ENCODE results near the gene PLPP2.

Gene PLPP2

DNA sequence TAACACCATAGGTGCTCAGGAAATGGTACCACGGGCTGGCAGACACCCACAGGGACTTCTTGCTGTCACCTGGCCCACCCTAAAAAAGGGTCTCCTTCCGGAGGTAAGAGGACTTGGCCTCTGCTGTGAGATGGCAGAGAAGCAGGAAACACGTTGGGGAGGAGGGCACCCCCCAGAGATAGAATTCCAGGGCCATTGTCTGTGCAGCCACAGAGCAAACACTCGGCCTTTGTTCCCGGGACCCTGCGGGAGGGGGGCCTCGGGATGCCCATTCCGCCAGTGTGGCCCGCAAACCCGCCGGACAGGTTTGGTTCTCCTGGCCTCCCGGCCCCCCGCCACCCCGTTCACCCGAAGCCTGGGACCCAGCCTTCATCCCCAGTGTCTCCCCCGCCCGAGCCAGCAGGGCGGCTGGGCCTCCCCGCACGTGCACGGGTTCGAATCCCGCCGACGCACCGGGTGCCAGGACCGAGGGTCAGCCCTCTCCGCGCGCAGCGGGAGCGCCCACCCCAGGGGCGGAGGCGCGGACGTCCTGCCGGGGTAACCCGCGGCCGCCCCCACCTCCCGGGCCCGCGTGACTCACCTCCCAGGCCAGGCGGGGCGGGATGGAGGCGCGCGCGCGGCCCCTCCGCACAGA lies 714 bp downstream of the PLPP2 start:
- no peak for TF ChIP-seq ZNF518A (tag by site-specific recombination; conservative IDR thresholded peaks at IDR 0.05; ENCODE audit: low read depth)
- no peak for TF ChIP-seq ZNF501 (tag by site-specific recombination; IDR thresholded peaks at IDR 0.05)
- no peak for TF ChIP-seq ZNF510 (tag by site-specific recombination; IDR thresholded peaks at IDR 0.05; ENCODE audit: insufficient replicate concordance)
- ChIA-PET CTCF (no interaction called here), POLR2A (no interaction called here)
- Histone ChIP-seq H3K9me3 (ENCODE audit: control insufficient read depth, insufficient read depth, low read depth, low read length) (no peaks in the 10 kb centered on the region), H3K4me3 (ENCODE audit: low read depth, low read length) (no peak overlapping the region; the same call in 1 of the 2 replicates), H3K4me1 (ENCODE audit: control insufficient read depth, insufficient read depth, low read length) (no peaks in the 10 kb centered on the region; the same call in 1 of the 2 replicates), H3K36me3 (ENCODE audit: control insufficient read depth in 2 of 2, insufficient read depth in 1 of 2, low read length in 2 of 2) (no peaks in the 10 kb centered on the region), H3K27ac (ENCODE audit: extremely low read depth, low read depth, low read length) (peak overlapping the region; percentile 16; the same call in 1 of the 2 replicates)

GRCh38 chr19:289651-290371 lies 1.4 kb downstream of the PLPP2 start:
- H3K4me1 ChIP-seq (ENCODE audit: control insufficient read depth, insufficient read depth, low read length): no peaks in the 10 kb centered on the region; the same call in 1 of the 2 replicates
- no peaks in the 10 kb centered on the region; a peak in 1 of 3 replicates for H3K36me3 ChIP-seq (ENCODE audit: control insufficient read depth in 2 of 2, insufficient read depth in 1 of 2, low read length in 2 of 2)
- H3K27ac ChIP-seq (ENCODE audit: extremely low read depth, low read depth, low read length): no peak overlapping the region
- CTCF ChIA-PET: no interaction called here
- H3K4me3 ChIP-seq (ENCODE audit: low read depth, low read length): no peak overlapping the region
- POLR2A ChIA-PET: no interaction called here
- no peaks in the 10 kb centered on the region for H3K9me3 ChIP-seq (ENCODE audit: control insufficient read depth, insufficient read depth, low read depth, low read length)
- peak; percentile 56; the same call in 1 of the 2 replicates for TF ChIP-seq ZNF341 (tag by site-specific recombination; IDR thresholded peaks at IDR 0.05; ENCODE audit: low read depth)
- peak; percentile 51; the same call in 1 of the 2 replicates for TF ChIP-seq KLF1 (tag by site-specific recombination; IDR thresholded peaks at IDR 0.05)
- no peak for TF ChIP-seq ZNF157 (tag by site-specific recombination; IDR thresholded peaks at IDR 0.05)
- TF ChIP-seq GLIS1 (tag by site-specific recombination; IDR thresholded peaks at IDR 0.05): peak; percentile 58

DNA sequence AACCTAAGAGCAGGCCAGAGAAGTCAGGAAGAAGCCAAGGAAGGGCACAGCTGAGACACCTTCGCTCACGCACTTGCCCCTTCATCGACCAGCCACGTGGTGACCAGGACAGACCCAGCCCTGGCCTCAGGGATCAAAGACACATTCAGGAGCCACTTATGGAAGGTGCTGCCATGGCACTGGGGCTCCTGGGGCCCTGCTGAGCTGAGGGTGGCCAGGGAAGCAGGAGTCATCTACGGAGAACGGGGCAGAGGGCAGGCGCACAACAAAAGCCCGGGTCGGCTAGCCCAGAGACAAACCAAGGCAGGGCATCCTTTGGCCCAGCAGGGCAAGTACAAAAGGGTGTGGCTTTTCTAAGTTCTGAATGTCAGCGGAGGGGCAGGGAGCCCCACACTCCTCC lies 2.3 kb downstream of the PLPP2 start:
- POLR2A ChIA-PET: no interaction called here
- Histone ChIP-seq H3K4me1 (ENCODE audit: control insufficient read depth, insufficient read depth, low read length) (no peaks in the 10 kb centered on the region; the same call in 1 of the 2 replicates), H3K4me3 (ENCODE audit: low read depth, low read length) (no peak overlapping the region), H3K9me3 (ENCODE audit: control insufficient read depth, insufficient read depth, low read depth, low read length) (no peaks in the 10 kb centered on the region), H3K27ac (ENCODE audit: extremely low read depth, low read depth, low read length) (no peak overlapping the region), H3K36me3 (ENCODE audit: control insufficient read depth in 2 of 2, insufficient read depth in 1 of 2, low read length in 2 of 2) (no peaks in the 10 kb centered on the region; a peak in 1 of 3 replicates)
- CTCF ChIA-PET: interaction anchor here (0.9 kb wide), 1 partner anchor 25 kb away, joined by 3 read pairs; no protein-coding TSS in a partner anchor
- no peak for TF ChIP-seq ZNF426 (tag by site-specific recombination; IDR thresholded peaks at IDR 0.05)
- no peak for TF ChIP-seq KLF7 (tag by site-specific recombination; IDR thresholded peaks at IDR 0.05; ENCODE audit: borderline replicate concordance)
- TF ChIP-seq ZNF248 (tag by site-specific recombination; IDR thresholded peaks at IDR 0.05): no peak
- TF ChIP-seq SCRT1 (tag by site-specific recombination; IDR thresholded peaks at IDR 0.05; ENCODE audit: borderline replicate concordance): no peak
- no peak for TF ChIP-seq PRDM10 (tag by site-specific recombination; IDR thresholded peaks at IDR 0.05)
- no peak for TF ChIP-seq ZNF629 (tag by site-specific recombination; IDR thresholded peaks at IDR 0.05)
- TF ChIP-seq ELK4 (IDR thresholded peaks at IDR 0.05; ENCODE audit: borderline replicate concordance, low read depth, low read length): no peak
- TF ChIP-seq EGR2 (tag by site-specific recombination; IDR thresholded peaks at IDR 0.05; ENCODE audit: low read depth): no peak
- no peak for TF ChIP-seq ZNF223 (tag by site-specific recombination; IDR thresholded peaks at IDR 0.05)
